HCT116 (cell line): Measurements from ENCODE around the gene ZNF304. TPM values are rescaled to one million over a fixed set of nuclear protein-coding genes. Genes with fewer than 3 reads are reported as not detected.
A peak's percentile ranks its signal among the peaks of the same experiment; 100 is the strongest.

Source experiments
- ATAC-seq: fragments of 200-7000 bp; cut with Tn5 transposase; 2 replicates; pipeline ENCODE4 v1.9.1; 2020; ENCODE audit warnings: mild to moderate bottlenecking, moderate library complexity
- BruUV-seq: library from RNA; stranded (reverse); fragments of 400-500 nt; replicated peaks from 2 replicates; lab custom pipeline; 2021; lab: Mats Ljungman, UMichigan
- CTCF ChIA-PET: fragments of 300-600 bp; sonication (Branson Sonifier 250); formaldehyde crosslinking; loops from one replicate; lab custom pipeline; 2021; ENCODE audit warnings: antibody characterized with exemption; lab: Charles Lee
- POLR2A ChIA-PET: fragments of 300-600, 350-600 bp; sonication (Branson Sonifier 250); formaldehyde crosslinking; loops from one replicate; lab custom pipeline; 2021; ENCODE audit warnings: antibody characterized with exemption; lab: Charles Lee
- RAD21 ChIA-PET, 2 experiments: fragments of 300-600 bp; sonication (Branson Sonifier 250); formaldehyde crosslinking; loops; one replicate each; lab custom pipeline; 2023; ENCODE audit warnings: low total read pairs in 2 of 2; ENCODE audit not compliant: uncharacterized antibody in 2 of 2, unreplicated experiment in 2 of 2, low non-redundant PET in 1 of 2; lab: Charles Lee
- DNase-seq: peaks from one replicate; pipeline ENCODE4 v3.0.0-alpha.2; 2010; ENCODE audit warnings: low read depth, low spot score
- H2AFZ ChIP-seq: fragments of 200-600 bp; shearing (Covaris generic), sonication (generic); 2 replicates; pipeline ENCODE4 v1.6.1; 2017; ENCODE audit warnings: low read depth, mixed run types, mixed read lengths, antibody characterized with exemption, low read length; ENCODE audit not compliant: poor library complexity, severe bottlenecking
- H3K27ac ChIP-seq: 2 replicates; pipeline ENCODE4 v1.5.1; 2012; ENCODE audit warnings: low read depth, low read length
- H3K27me3 ChIP-seq: fragments of 200-600 bp; sonication (generic); 2 replicates; pipeline ENCODE4 v1.6.1; 2016; ENCODE audit warnings: mixed run types, low read length, mixed read lengths; ENCODE audit not compliant: insufficient read depth
- H3K36me3 ChIP-seq, 2 experiments: fragments of 200-500 bp in 1 of 2; fragments of 200-600 bp in 1 of 2; sonication (Bioruptor generic) in 1 of 2; sonication (generic) in 1 of 2; 2 replicates each; pipeline versions ENCODE4 v1.5.1 to v1.6.1; 2014 to 2016; ENCODE audit warnings: low read length in 2 of 2, inconsistent platforms in 1 of 2, mixed read lengths in 1 of 2, mixed run types in 1 of 2; ENCODE audit not compliant: insufficient read depth in 2 of 2, control insufficient read depth in 1 of 2
- H3K4me1 ChIP-seq, 2 experiments: fragments of 200-600 bp in 1 of 2; sonication (generic) in 1 of 2; 2 replicates each; pipeline versions ENCODE4 v1.5.1 to v1.6.1; 2012 to 2017; ENCODE audit warnings: low read length in 2 of 2, inconsistent platforms in 1 of 2, mild to moderate bottlenecking in 1 of 2, mixed read lengths in 1 of 2, mixed run types in 1 of 2, moderate library complexity in 1 of 2; ENCODE audit not compliant: insufficient read depth in 2 of 2, control insufficient read depth in 1 of 2
- H3K4me2 ChIP-seq: fragments of 200-600 bp; sonication (generic); 2 replicates; pipeline ENCODE4 v1.6.1; 2017; ENCODE audit warnings: mixed run types, low read length, mixed read lengths
- H3K4me3 ChIP-seq, 2 experiments: fragments of 200-600 bp in 1 of 2; sonication (generic) in 1 of 2; replicated peaks in 1 of 2; 2 replicates each; pipeline ENCODE4 v1.5.1; 2011 to 2016; ENCODE audit warnings: low read length in 2 of 2, control low read depth in 1 of 2, low read depth in 1 of 2, mild to moderate bottlenecking in 1 of 2, mixed read lengths in 1 of 2, mixed run types in 1 of 2
- H3K79me2 ChIP-seq: fragments of 200-600 bp; sonication (generic); 2 replicates; pipeline ENCODE4 v1.6.1; 2017; ENCODE audit warnings: mild to moderate bottlenecking, mixed run types, low read length, moderate library complexity, mixed read lengths; ENCODE audit not compliant: insufficient read depth
- H3K9ac ChIP-seq: fragments of 200-600 bp; sonication (generic); 2 replicates; pipeline ENCODE4 v1.6.1; 2016; ENCODE audit warnings: low read length, mixed read lengths
- H3K9me2 ChIP-seq: fragments of 200-600 bp; sonication (generic), shearing (Covaris generic); 2 replicates; pipeline ENCODE4 v1.6.1; 2017; ENCODE audit warnings: mixed run types, mild to moderate bottlenecking, moderate library complexity; ENCODE audit not compliant: insufficient read depth
- H3K9me3 ChIP-seq, 2 experiments: fragments of 200-500 bp in 1 of 2; fragments of 200-600 bp in 1 of 2; sonication (Bioruptor generic) in 1 of 2; sonication (generic) in 1 of 2; 2 replicates each; pipeline ENCODE4 v1.6.1; 2014 to 2017; ENCODE audit warnings: low read length in 2 of 2, mixed read lengths in 2 of 2, inconsistent platforms in 1 of 2, low read depth in 1 of 2, mild to moderate bottlenecking in 1 of 2, mixed run types in 1 of 2, moderate library complexity in 1 of 2; ENCODE audit not compliant: control insufficient read depth in 1 of 2, insufficient read depth in 1 of 2
- H4K20me1 ChIP-seq: fragments of 200-600 bp; sonication (generic), shearing (Covaris generic); 2 replicates; pipeline ENCODE4 v1.6.1; 2017; ENCODE audit warnings: mixed run types, mild to moderate bottlenecking, moderate library complexity; ENCODE audit not compliant: insufficient read depth
- CBX3 ChIP-seq: IDR thresholded peaks from 2 replicates; pipeline ENCODE4 v1.6.1; 2012; ENCODE audit warnings: low read depth
- EGR1 ChIP-seq: IDR thresholded peaks from 2 replicates; pipeline ENCODE4 v1.6.1; 2012; ENCODE audit warnings: low read depth
- ELF1 ChIP-seq: IDR thresholded peaks from 2 replicates; pipeline ENCODE4 v1.6.1; 2012; ENCODE audit warnings: low read depth, borderline replicate concordance
- EZH2phosphoT487 ChIP-seq: fragments of 200-600 bp; IDR thresholded peaks from 2 replicates; pipeline ENCODE4 v1.6.1; 2018; ENCODE audit warnings: antibody characterized with exemption, borderline replicate concordance
- FOSL1 ChIP-seq: IDR thresholded peaks from 2 replicates; pipeline ENCODE4 v1.6.1; 2012; ENCODE audit warnings: low read depth
- POLR2A ChIP-seq: IDR thresholded peaks from 2 replicates; pipeline ENCODE4 v1.7.0; 2011; ENCODE audit warnings: borderline replicate concordance; ENCODE audit not compliant: insufficient read depth, insufficient read length; ENCODE audit errors: extremely low read depth
- POLR2AphosphoS5 ChIP-seq: IDR thresholded peaks from 2 replicates; pipeline ENCODE4 v1.6.1; 2011; ENCODE audit warnings: mild to moderate bottlenecking, low read depth, low read length, moderate library complexity
- SIN3A ChIP-seq: IDR thresholded peaks from 2 replicates; pipeline ENCODE4 v1.6.1; 2012; ENCODE audit warnings: low read depth
- SRF ChIP-seq: IDR thresholded peaks from 2 replicates; pipeline ENCODE4 v1.6.1; 2012; ENCODE audit warnings: low read depth
- YY1 ChIP-seq: IDR thresholded peaks from 2 replicates; pipeline ENCODE4 v1.6.1; 2011; ENCODE audit warnings: low read length, low read depth, moderate library complexity, mild to moderate bottlenecking; ENCODE audit not compliant: insufficient replicate concordance; ENCODE audit errors: extremely low read depth
- ZFX ChIP-seq: fragments of 450-650 bp; IDR thresholded peaks from 2 replicates; pipeline ENCODE4 v1.6.1; 2017
- ZNF274 ChIP-seq: fragments of 200-500 bp; sonication (Bioruptor generic); IDR thresholded peaks from 2 replicates; pipeline ENCODE4 v1.6.1; 2014; ENCODE audit warnings: mild to moderate bottlenecking, low read depth, low read length, inconsistent platforms
- intact Hi-C: fragments of 100-400 bp; cut with micrococcal nuclease; formaldehyde crosslinking; loops from 2 replicates; pipeline ENCODE4 v1.10.0; 2022
- total RNA-seq: library from RNA; stranded (reverse); gene quantifications from one replicate; pipeline ENCODE4 v1.2.1, GENCODE V29; 2021; ENCODE audit not compliant: unreplicated experiment
- TF ChIP-seq, protein P1 (sequence below): IDR thresholded peaks from 2 replicates; pipeline ENCODE4 v1.6.1; 2012
- TF ChIP-seq, protein P2 (sequence below): IDR thresholded peaks from 2 replicates; pipeline ENCODE4 v1.6.1; 2012

The ZNF304 gene
- total RNA-seq, 1 experiment from 2014 or later, result 6.3 TPM

DNA sequence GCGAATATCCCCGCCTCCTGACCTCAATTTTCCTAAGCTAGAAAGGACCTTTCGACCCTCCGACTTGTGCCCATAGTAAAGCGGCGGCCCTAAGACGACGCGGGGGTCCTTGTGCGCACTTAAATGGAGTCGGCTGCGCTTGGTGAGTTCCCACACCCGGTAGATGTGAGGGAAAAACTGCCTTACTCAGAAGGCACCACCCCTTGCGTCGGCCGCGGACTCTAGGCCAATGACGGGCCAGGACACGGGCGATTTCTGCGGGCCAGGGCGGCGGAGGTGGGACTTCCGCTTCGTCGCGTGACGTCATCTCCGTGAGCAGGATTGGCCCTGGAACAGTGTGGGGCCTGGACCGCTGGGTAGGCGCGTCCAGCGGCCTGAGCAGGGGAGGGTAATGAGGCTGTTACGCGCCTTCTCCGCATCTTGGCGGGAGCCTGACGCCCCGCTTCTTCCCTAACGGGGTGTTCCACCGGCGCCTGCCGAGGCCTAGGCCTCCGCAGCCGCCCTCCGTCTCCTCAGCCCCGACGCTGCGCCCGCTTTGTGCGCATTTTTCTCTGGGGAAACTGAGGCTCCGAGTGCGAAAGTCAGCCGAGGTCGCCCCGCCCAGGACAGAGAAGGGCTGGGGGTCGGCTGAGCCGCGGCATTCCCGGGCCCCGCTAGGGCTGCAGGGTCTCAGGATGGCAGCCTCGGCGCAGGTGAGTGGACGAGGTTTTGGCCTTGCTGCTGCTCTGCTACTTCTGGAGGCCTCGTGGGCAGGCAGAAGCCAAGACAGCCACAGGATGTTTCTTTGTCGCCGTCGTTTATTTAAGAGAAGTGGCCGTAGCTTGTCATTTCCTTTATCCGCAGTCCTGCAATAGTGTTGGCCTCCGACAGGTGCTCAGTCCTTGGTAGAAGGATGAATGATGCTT lies 30.6 kb upstream of the ZNF304 start, which contains the start of gene ZNF543 (continued):
- peak; percentile 53 for TF ChIP-seq POLR2A
- TF ChIP-seq, protein P1, sequence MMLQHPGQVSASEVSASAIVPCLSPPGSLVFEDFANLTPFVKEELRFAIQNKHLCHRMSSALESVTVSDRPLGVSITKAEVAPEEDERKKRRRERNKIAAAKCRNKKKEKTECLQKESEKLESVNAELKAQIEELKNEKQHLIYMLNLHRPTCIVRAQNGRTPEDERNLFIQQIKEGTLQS, result no peak
- no peak for TF ChIP-seq CBX3
- TF ChIP-seq ZNF274, result no peak
- TF ChIP-seq POLR2AphosphoS5, result peak; percentile 86

DNA sequence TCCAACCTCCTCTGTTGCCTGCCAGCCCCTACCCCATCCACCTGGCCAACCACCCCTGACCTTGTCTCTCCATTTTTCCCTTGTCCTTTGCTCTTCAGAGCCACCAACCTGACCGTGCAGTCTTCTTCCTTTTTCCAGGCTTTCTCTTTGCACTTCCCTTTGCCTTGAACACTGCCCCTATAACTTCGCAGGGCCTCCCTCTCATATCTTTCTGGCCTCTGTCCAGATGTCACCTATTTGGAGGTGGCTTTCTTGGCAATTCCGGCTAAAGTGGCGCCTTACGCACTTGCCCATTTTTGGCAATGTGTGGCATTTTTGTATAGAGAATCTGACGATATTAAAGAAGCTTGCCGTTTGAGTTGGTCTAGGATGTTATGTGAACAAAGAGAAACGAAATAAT lies 30.0 kb upstream of the ZNF304 start:
- peaks cover 13 to 17% of the 10 kb centered on the region in 2 experiments; a peak in 2 of 4 replicates for H3K36me3 ChIP-seq
- H4K20me1 ChIP-seq, result no peaks in the 10 kb centered on the region
- H3K27me3 ChIP-seq, result no peaks in the 10 kb centered on the region
- H2AFZ ChIP-seq, result no peak overlapping the region
- no peaks in the 10 kb centered on the region for H3K9me3 ChIP-seq
- peak overlapping the region; percentile 89 for H3K4me2 ChIP-seq
- DNase-seq (no peak), ATAC-seq (no peak)
- H3K4me3 ChIP-seq, result peak overlapping the region; percentile 75 to 80
- peak overlapping the region; percentile 78 for H3K27ac ChIP-seq
- no peaks in the 10 kb centered on the region for H3K9me2 ChIP-seq
- intact Hi-C loops, result no loop called here
- POLR2A ChIA-PET, result interaction anchor here (1.7 kb wide), 1 partner anchor 11 kb away, joined by 4 read pairs; no protein-coding TSS in a partner anchor
- H3K79me2 ChIP-seq, result peaks cover 25% of the 10 kb centered on the region
- CTCF ChIA-PET, result no interaction called here
- H3K4me1 ChIP-seq, result peaks cover 9 to 13% of the 10 kb centered on the region in 2 experiments
- H3K9ac ChIP-seq, result peak overlapping the region; percentile 83
- RAD21 ChIA-PET, result no interaction called here
- BruUV-seq, result no TSS peak
- no peak for TF ChIP-seq SRF
- TF ChIP-seq ELF1, result no peak
- TF ChIP-seq, protein P2, sequence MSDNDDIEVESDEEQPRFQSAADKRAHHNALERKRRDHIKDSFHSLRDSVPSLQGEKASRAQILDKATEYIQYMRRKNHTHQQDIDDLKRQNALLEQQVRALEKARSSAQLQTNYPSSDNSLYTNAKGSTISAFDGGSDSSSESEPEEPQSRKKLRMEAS, result no peak
- no peak for TF ChIP-seq ZFX
- TF ChIP-seq SIN3A, result no peak
- TF ChIP-seq EGR1, result no peak
- no peak for TF ChIP-seq YY1
- TF ChIP-seq EZH2phosphoT487, result no peak
- no peak for TF ChIP-seq FOSL1
- TF ChIP-seq CBX3, result no peak
